Esophagus muscularis mucosa (tissue), 4 donors: ENCODE measurements around the gene ITPKA. TPM values are rescaled to one million over a fixed set of nuclear protein-coding genes. Genes with fewer than 3 reads are reported as not detected.

ENCODE experiments used
- DNase-seq: peaks from one replicate; pipeline ENCODE4 v3.0.0-alpha.2; 2017; ENCODE audit errors: extremely low spot score
- H3K27ac ChIP-seq, 4 donors: fragments of 200-600 bp; sonication (generic); replicated peaks in 1 of 4; 1 replicate in 3 of 4; 2 replicates in 1 of 4; pipeline ENCODE4 v1.5.1; 2016 to 2019; ENCODE audit warnings: mild to moderate bottlenecking in 1 of 4
- H3K27me3 ChIP-seq, 4 donors: fragments of 200-600 bp; sonication (generic); one replicate each; pipeline versions ENCODE4 v1.5.1 to v1.6.0; 2016 to 2019
- H3K36me3 ChIP-seq, 4 donors: fragments of 200-600 bp; sonication (generic); one replicate each; pipeline ENCODE4 v1.5.1; 2016 to 2019
- H3K4me1 ChIP-seq, 4 donors: fragments of 200-600 bp; sonication (generic); one replicate each; pipeline ENCODE4 v1.5.1; 2016 to 2019
- H3K4me3 ChIP-seq, 4 donors: fragments of 200-600 bp; sonication (generic); 1 replicate in 2 of 4; 2 replicates in 2 of 4; pipeline ENCODE4 v1.5.1; 2016 to 2019; ENCODE audit warnings: mild to moderate bottlenecking in 4 of 4, moderate library complexity in 1 of 4
- H3K9me3 ChIP-seq, 4 donors: fragments of 200-600 bp; sonication (generic); 1 replicate in 3 of 4; 2 replicates in 1 of 4; pipeline ENCODE4 v1.5.1; 2016 to 2019
- EP300 ChIP-seq: sonication (generic); formaldehyde crosslinking; IDR thresholded peaks from one replicate; pipeline ENCODE4 v1.6.1; 2017; ENCODE audit warnings: antibody characterized with exemption
- POLR2A ChIP-seq: fragments of 450-650 bp; IDR thresholded peaks from one replicate; pipeline ENCODE4 v1.6.1; 2017; ENCODE audit warnings: antibody characterized with exemption, moderate library complexity, mild to moderate bottlenecking, low read depth
- POLR2AphosphoS5 ChIP-seq, 2 donors: sonication (generic); formaldehyde crosslinking; IDR thresholded peaks; one replicate each; pipeline ENCODE4 v1.6.1; 2017; ENCODE audit warnings: antibody characterized with exemption in 2 of 2
- WGBS: methylation state at CpG from one replicate; pipeline ENCODE4 v1.1.5; 2018; 5-methylcytosine and 5-hydroxymethylcytosine counted together
- intact Hi-C: fragments of 100-400 bp; cut with DNase I; formaldehyde crosslinking; loops from one replicate; pipeline ENCODE4 v1.15.1; 2023
- total RNA-seq, 4 donors: library from RNA; depleted of rRNA; stranded (reverse); fragments of >200 nt; gene quantifications; one replicate each; pipeline versions ENCODE4 v1.1.0 to v1.2.1, GENCODE V29; 2016
- TF ChIP-seq, protein P1 (sequence below), 3 experiments: fragments of 200-600 bp in 2 of 3; fragments of 450-650 bp in 1 of 3; sonication (generic) in 2 of 3; IDR thresholded peaks; one replicate each; pipeline ENCODE4 v1.5.1; 2017 to 2019; ENCODE audit warnings: antibody characterized with exemption in 3 of 3, mild to moderate bottlenecking in 2 of 3, moderate library complexity in 1 of 3

The ITPKA gene
- total RNA-seq, 4 donors from 2014 or later = 0.83 to 2.5 (median 0.97) TPM

DNA sequence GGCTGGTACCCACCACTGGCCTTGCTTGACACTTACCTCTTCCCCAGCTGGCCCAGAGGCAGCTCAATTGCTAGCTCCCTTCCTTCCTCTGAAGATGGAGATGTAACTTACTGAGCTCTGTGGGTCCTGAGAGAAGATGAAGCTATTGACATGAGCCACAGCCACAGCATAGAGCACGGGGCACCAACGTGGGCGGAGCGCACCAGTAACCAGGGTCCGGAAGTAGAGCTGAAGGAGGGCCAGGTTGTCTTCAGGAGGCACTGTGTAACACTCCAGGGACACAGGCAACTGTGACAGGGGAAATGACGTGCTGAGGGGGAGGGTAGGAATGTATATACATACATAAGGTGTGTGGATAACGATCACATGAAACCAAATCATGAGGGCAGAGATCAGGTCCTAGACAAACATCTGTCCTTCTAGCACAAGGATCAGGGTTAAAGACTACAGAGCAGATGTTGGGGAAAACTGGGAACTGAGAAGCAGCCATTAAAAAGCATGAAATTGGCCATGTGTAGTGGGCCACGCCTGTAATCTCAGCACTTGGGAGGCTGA, 24.3 kb downstream of the ITPKA start:
- DNase-seq = no peak
- no peak for TF ChIP-seq EP300
- no peak for TF ChIP-seq POLR2A
- TF ChIP-seq, protein P1, sequence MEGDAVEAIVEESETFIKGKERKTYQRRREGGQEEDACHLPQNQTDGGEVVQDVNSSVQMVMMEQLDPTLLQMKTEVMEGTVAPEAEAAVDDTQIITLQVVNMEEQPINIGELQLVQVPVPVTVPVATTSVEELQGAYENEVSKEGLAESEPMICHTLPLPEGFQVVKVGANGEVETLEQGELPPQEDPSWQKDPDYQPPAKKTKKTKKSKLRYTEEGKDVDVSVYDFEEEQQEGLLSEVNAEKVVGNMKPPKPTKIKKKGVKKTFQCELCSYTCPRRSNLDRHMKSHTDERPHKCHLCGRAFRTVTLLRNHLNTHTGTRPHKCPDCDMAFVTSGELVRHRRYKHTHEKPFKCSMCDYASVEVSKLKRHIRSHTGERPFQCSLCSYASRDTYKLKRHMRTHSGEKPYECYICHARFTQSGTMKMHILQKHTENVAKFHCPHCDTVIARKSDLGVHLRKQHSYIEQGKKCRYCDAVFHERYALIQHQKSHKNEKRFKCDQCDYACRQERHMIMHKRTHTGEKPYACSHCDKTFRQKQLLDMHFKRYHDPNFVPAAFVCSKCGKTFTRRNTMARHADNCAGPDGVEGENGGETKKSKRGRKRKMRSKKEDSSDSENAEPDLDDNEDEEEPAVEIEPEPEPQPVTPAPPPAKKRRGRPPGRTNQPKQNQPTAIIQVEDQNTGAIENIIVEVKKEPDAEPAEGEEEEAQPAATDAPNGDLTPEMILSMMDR (IDR thresholded peaks at IDR 0.05) = no peak
- TF ChIP-seq POLR2AphosphoS5 (IDR thresholded peaks at IDR 0.05) = no peak
- Histone ChIP-seq H3K9me3 (no peaks in the 10 kb centered on the region), H3K4me3 (no peak overlapping the region), H3K27me3 (peaks cover 0 to 12% (median 5%) of the 10 kb centered on the region in 4 donors), H3K4me1 (peaks cover 10 to 13% (median 10%) of the 10 kb centered on the region in 4 donors), H3K27ac (no peak overlapping the region), H3K36me3 (peaks cover 0 to 54% (median 33%) of the 10 kb centered on the region in 4 donors)
- intact Hi-C loops = no loop called here
- WGBS = 93% methylated on average over 8 of the region's 8 CpGs

DNA sequence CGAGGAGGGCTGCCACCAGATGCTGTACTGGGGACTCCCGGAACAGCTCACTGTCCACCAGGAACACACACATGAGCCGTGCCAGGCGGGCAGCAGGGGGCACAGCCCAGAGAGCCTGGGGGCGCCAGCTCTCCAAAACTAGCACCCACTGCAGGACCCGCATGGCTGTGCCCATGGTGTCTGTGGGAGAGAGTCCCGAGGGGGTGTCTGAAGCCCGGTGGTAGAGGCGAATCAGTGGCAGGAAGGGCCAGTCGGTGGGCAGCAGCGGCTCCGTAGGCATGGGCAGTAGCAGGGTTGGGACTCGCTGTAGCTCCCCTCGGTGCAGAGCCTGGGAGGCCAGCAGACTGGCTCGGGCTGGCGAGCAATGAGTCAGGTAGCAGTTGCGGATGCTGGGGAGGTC, 27.0 kb downstream of the ITPKA start:
- intact Hi-C loops = no loop called here
- Histone ChIP-seq H3K4me3 (no peak overlapping the region), H3K4me1 (no peaks in the 10 kb centered on the region), H3K36me3 (peaks cover 0 to 80% (median 55%) of the 10 kb centered on the region in 4 donors), H3K27me3 (no peaks in the 10 kb centered on the region), H3K27ac (no peak overlapping the region), H3K9me3 (no peaks in the 10 kb centered on the region)
- 94% methylated on average over 17 of the region's 17 CpGs for WGBS
- DNase-seq = no peak
- no peak for TF ChIP-seq POLR2A
- TF ChIP-seq EP300 = no peak
- TF ChIP-seq, protein P1 (IDR thresholded peaks at IDR 0.05) = no peak
- no peak for TF ChIP-seq POLR2AphosphoS5 (IDR thresholded peaks at IDR 0.05)

DNA sequence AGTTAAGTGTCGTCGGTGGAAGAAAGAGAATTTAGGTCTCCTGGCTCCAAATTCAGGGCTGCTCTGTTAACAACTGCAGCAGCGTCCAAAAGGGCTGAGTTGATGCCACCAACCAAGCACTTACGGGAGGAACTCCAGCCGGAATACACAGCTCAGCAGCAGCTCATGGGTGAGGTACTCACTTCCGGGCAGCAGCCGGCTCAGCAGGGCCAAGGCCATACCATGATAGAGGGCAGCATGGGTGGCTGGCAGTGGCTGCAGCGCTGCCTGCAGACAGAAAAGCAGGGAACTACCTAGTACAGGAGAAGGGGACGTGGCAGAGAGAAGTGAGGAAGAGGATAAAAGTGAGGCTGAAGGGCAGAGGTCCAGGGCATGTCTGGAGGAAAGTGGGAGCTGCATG, 27.9 kb downstream of the ITPKA start:
- 89% methylated on average over 9 of the region's 9 CpGs for WGBS
- Histone ChIP-seq H3K4me1 (no peaks in the 10 kb centered on the region), H3K27ac (no peak overlapping the region), H3K4me3 (no peak overlapping the region), H3K9me3 (no peaks in the 10 kb centered on the region), H3K36me3 (peaks cover 4 to 86% (median 64%) of the 10 kb centered on the region in 4 donors), H3K27me3 (no peaks in the 10 kb centered on the region)
- DNase-seq = no peak
- TF ChIP-seq, protein P1 (IDR thresholded peaks at IDR 0.05) = no peak
- no peak for TF ChIP-seq POLR2AphosphoS5 (IDR thresholded peaks at IDR 0.05)
- no peak for TF ChIP-seq EP300
- TF ChIP-seq POLR2A = no peak
- intact Hi-C loops = no loop called here

DNA sequence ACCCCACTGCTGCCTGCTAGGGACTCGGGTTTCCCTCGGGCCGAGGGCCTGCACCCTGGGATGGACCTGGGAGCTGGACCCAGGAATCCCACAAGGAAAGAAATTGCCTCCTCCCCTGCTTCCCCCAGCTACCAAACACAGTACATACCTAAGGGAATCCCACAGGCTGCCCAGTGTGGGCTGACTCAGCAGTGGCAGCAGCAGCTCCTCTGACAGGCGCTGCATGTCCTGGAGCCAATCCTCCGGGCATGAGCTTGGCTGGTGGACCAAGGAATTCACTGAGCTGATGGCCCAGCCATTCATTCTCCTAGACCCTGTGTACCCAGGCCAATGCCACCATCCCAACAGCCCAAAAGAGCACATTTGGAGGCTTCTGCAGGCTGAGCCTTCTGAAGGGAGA, 29.4 kb downstream of the ITPKA start:
- Histone ChIP-seq H3K27me3 (no peaks in the 10 kb centered on the region), H3K9me3 (no peaks in the 10 kb centered on the region), H3K36me3 (peaks cover 19 to 87% (median 69%) of the 10 kb centered on the region in 4 donors), H3K27ac (no peak overlapping the region), H3K4me1 (no peaks in the 10 kb centered on the region), H3K4me3 (no peak overlapping the region)
- TF ChIP-seq, protein P1 (IDR thresholded peaks at IDR 0.05) = no peak
- TF ChIP-seq EP300 = no peak
- TF ChIP-seq POLR2AphosphoS5 (IDR thresholded peaks at IDR 0.05) = no peak
- no peak for TF ChIP-seq POLR2A
- no peak for DNase-seq
- WGBS = no CpG with 5 or more reads among the region's 5 CpGs
- intact Hi-C loops = no loop called here
